ENCODE data around the gene PACRG.

The PACRG gene

GRCh38 chr6:163346497-163346961 lies 618.8 kb downstream of the PACRG start:
- Histone ChIP-seq H3K27ac (ENCODE audit: low read depth, low read length) (no peak overlapping the region), H3K79me2 (ENCODE audit: insufficient read depth, low read length) (no peaks in the 10 kb centered on the region), H3F3A (ENCODE audit: insufficient read depth) (no peaks in the 10 kb centered on the region), H3K27me3 (ENCODE audit: low read length) (no peaks in the 10 kb centered on the region), H3K9me3 (ENCODE audit: insufficient read depth, low read length) (no peaks in the 10 kb centered on the region), H3K36me3 (ENCODE audit: low read length) (no peaks in the 10 kb centered on the region), H3K4me2 (ENCODE audit: low read depth, low read length, poor library complexity, severe bottlenecking) (no peak overlapping the region), H4K20me1 (ENCODE audit: low read depth, low read length) (no peaks in the 10 kb centered on the region), H3K9ac (ENCODE audit: low read length) (no peak overlapping the region), H2AFZ (ENCODE audit: low read depth, low read length, severe bottlenecking) (no peak overlapping the region), H3K9me2 (replicated peaks; ENCODE audit: insufficient read depth, low read length) (no peaks in the 10 kb centered on the region), H3K4me3 (ENCODE audit: insufficient read depth, low read length, poor library complexity, severe bottlenecking) (no peak overlapping the region)
- no peak for TF ChIP-seq EZH2phosphoT487 (conservative IDR thresholded peaks at IDR 0.05; ENCODE audit: low read length)
- TF ChIP-seq CTCF (IDR thresholded peaks at IDR 0.05; ENCODE audit: insufficient read depth, low read length, poor library complexity, severe bottlenecking): no peak

DNA sequence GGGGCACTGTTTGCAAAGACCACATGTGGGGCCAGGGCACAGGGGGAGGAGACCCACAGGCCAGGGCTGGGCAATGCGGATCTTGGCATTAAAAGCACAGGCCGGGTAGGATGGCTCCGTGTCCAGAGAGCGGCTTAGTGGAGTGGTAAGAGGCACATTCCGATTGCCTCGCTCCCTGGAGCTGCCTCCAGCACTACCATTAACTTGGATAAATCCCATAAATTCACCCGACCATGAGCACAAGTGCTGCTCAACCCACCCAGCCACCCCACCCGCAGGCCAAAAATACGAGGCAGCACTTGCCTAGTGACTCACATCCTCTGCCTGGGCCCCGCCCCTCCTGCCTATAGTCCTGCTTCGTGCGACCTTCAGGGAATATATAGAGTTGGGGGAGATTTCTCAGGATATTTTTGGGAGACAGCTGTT lies 619.3 kb downstream of the PACRG start:
- TF ChIP-seq EZH2phosphoT487 (conservative IDR thresholded peaks at IDR 0.05; ENCODE audit: low read length) (no peak), CTCF (IDR thresholded peaks at IDR 0.05; ENCODE audit: insufficient read depth, low read length, poor library complexity, severe bottlenecking) (no peak)
- no peak overlapping the region for H3K4me2 ChIP-seq (ENCODE audit: low read depth, low read length, poor library complexity, severe bottlenecking)
- H3K27ac ChIP-seq (ENCODE audit: low read depth, low read length): no peak overlapping the region
- no peaks in the 10 kb centered on the region for H3F3A ChIP-seq (ENCODE audit: insufficient read depth)
- H3K4me3 ChIP-seq (ENCODE audit: insufficient read depth, low read length, poor library complexity, severe bottlenecking): no peak overlapping the region
- no peaks in the 10 kb centered on the region for H3K9me2 ChIP-seq (replicated peaks; ENCODE audit: insufficient read depth, low read length)
- no peaks in the 10 kb centered on the region for H4K20me1 ChIP-seq (ENCODE audit: low read depth, low read length)
- H2AFZ ChIP-seq (ENCODE audit: low read depth, low read length, severe bottlenecking): no peak overlapping the region
- H3K9me3 ChIP-seq (ENCODE audit: insufficient read depth, low read length): no peaks in the 10 kb centered on the region
- H3K36me3 ChIP-seq (ENCODE audit: low read length): no peaks in the 10 kb centered on the region
- H3K9ac ChIP-seq (ENCODE audit: low read length): no peak overlapping the region
- no peaks in the 10 kb centered on the region for H3K27me3 ChIP-seq (ENCODE audit: low read length)
- H3K79me2 ChIP-seq (ENCODE audit: insufficient read depth, low read length): no peaks in the 10 kb centered on the region

GRCh38 chr6:163348789-163349680 lies 621.3 kb downstream of the PACRG start:
- no peaks in the 10 kb centered on the region for H4K20me1 ChIP-seq (ENCODE audit: low read depth, low read length)
- no peak overlapping the region for H3K4me3 ChIP-seq (ENCODE audit: insufficient read depth, low read length, poor library complexity, severe bottlenecking)
- H3K4me2 ChIP-seq (ENCODE audit: low read depth, low read length, poor library complexity, severe bottlenecking): no peak overlapping the region
- H3K27ac ChIP-seq (ENCODE audit: low read depth, low read length): no peak overlapping the region
- no peak for TF ChIP-seq CTCF (IDR thresholded peaks at IDR 0.05; ENCODE audit: insufficient read depth, low read length, poor library complexity, severe bottlenecking)
- no peak for TF ChIP-seq EZH2phosphoT487 (conservative IDR thresholded peaks at IDR 0.05; ENCODE audit: low read length)
- H3K9me3 ChIP-seq (ENCODE audit: insufficient read depth, low read length): no peaks in the 10 kb centered on the region
- no peaks in the 10 kb centered on the region for H3K9me2 ChIP-seq (replicated peaks; ENCODE audit: insufficient read depth, low read length)
- H2AFZ ChIP-seq (ENCODE audit: low read depth, low read length, severe bottlenecking): no peak overlapping the region
- no peaks in the 10 kb centered on the region for H3F3A ChIP-seq (ENCODE audit: insufficient read depth)
- no peaks in the 10 kb centered on the region for H3K36me3 ChIP-seq (ENCODE audit: low read length)
- H3K9ac ChIP-seq (ENCODE audit: low read length): no peak overlapping the region
- no peaks in the 10 kb centered on the region for H3K79me2 ChIP-seq (ENCODE audit: insufficient read depth, low read length)
- no peaks in the 10 kb centered on the region for H3K27me3 ChIP-seq (ENCODE audit: low read length)
